IMR-90 (cell line): Measurements from ENCODE around the gene ARFGAP2. TPM values are rescaled to one million over a fixed set of nuclear protein-coding genes. Genes with fewer than 3 reads are reported as not detected.

Source experiments
- ATAC-seq: fragments of 200-7000 bp; cut with Tn5 transposase; 2 replicates; pipeline ENCODE4 v1.9.1; 2020; ENCODE audit warnings: low read depth, mild to moderate bottlenecking, moderate library complexity
- BruUV-seq: library from RNA; stranded (reverse); fragments of 400-500 nt; replicated peaks from 2 replicates; lab custom pipeline; 2021; lab: Mats Ljungman, UMichigan
- CTCF ChIA-PET: fragments of 300-600 bp; formaldehyde crosslinking; extraction: SDS; loops from one replicate; lab custom pipeline; 2021; ENCODE audit warnings: antibody characterized with exemption; lab: Yijun Ruan, JAX
- POLR2A ChIA-PET: fragments of 300-600 bp; sonication (Branson Sonifier 250); formaldehyde crosslinking; loops from one replicate; lab custom pipeline; 2022; ENCODE audit warnings: antibody characterized with exemption; ENCODE audit not compliant: unreplicated experiment; lab: Charles Lee
- DNase-seq: peaks from one replicate; pipeline ENCODE4 v3.0.0; 2013
- H2AFZ ChIP-seq: replicated peaks from 2 replicates; pipeline ENCODE3; 2013; ENCODE audit warnings: low read length, mild to moderate bottlenecking; ENCODE audit not compliant: poor library complexity
- H2AK5ac ChIP-seq: 2 replicates; pipeline ENCODE4 v1.6.1; 2013; ENCODE audit warnings: low read depth, low read length, inconsistent platforms
- H2AK9ac ChIP-seq: replicated peaks from 2 replicates; pipeline ENCODE3; 2013; ENCODE audit warnings: mild to moderate bottlenecking, low read depth, low read length, moderate library complexity; ENCODE audit not compliant: poor library complexity
- H2BK120ac ChIP-seq: 2 replicates; pipeline ENCODE4 v1.6.1; 2013; ENCODE audit warnings: low read depth, low read length, inconsistent platforms
- H2BK15ac ChIP-seq: 3 replicates; pipeline ENCODE4 v1.6.1; 2013; ENCODE audit warnings: low read depth, low read length, inconsistent platforms
- H2BK20ac ChIP-seq: 2 replicates; pipeline ENCODE4 v1.6.1; 2013; ENCODE audit warnings: low read depth, mild to moderate bottlenecking, inconsistent platforms, low read length, moderate library complexity
- H2BK5ac ChIP-seq: 2 replicates; pipeline ENCODE4 v1.6.1; 2013; ENCODE audit warnings: mild to moderate bottlenecking, low read depth, low read length, inconsistent platforms; ENCODE audit not compliant: poor library complexity, severe bottlenecking
- H3K14ac ChIP-seq: replicated peaks from 2 replicates; pipeline ENCODE4 v1.6.1; 2013; ENCODE audit warnings: low read depth, low read length, inconsistent platforms
- H3K18ac ChIP-seq: 2 replicates; pipeline ENCODE4 v1.6.1; 2013; ENCODE audit warnings: low read depth, low read length, control low read depth
- H3K23ac ChIP-seq: 2 replicates; pipeline ENCODE4 v1.6.1; 2013; ENCODE audit warnings: low read depth, low read length, inconsistent platforms
- H3K27ac ChIP-seq: 2 replicates; pipeline ENCODE4 v1.5.1; 2013; ENCODE audit warnings: mild to moderate bottlenecking, control low read depth, low read length; ENCODE audit not compliant: insufficient read depth
- H3K27me3 ChIP-seq: 2 replicates; pipeline ENCODE4 v1.6.1; 2013; ENCODE audit warnings: low read length; ENCODE audit not compliant: control insufficient read depth, insufficient read depth
- H3K36me3 ChIP-seq: 2 replicates; pipeline ENCODE4 v1.6.1; 2013; ENCODE audit warnings: low read length, mixed read lengths; ENCODE audit not compliant: control insufficient read depth, insufficient read depth
- H3K4ac ChIP-seq: 2 replicates; pipeline ENCODE4 v1.6.1; 2013; ENCODE audit warnings: low read depth, low read length, inconsistent platforms
- H3K4me1 ChIP-seq: 2 replicates; pipeline ENCODE4 v1.6.1; 2013; ENCODE audit warnings: low read length, mixed read lengths; ENCODE audit not compliant: control insufficient read depth, insufficient read depth
- H3K4me2 ChIP-seq: 2 replicates; pipeline ENCODE4 v1.6.1; 2013; ENCODE audit warnings: low read depth, mild to moderate bottlenecking, control low read depth, low read length, moderate library complexity
- H3K4me3 ChIP-seq: 2 replicates; pipeline ENCODE4 v1.5.1; 2013; ENCODE audit warnings: low read depth, mild to moderate bottlenecking, control low read depth, low read length, moderate library complexity; ENCODE audit not compliant: insufficient read depth
- H3K56ac ChIP-seq: 2 replicates; pipeline ENCODE4 v1.6.1; 2013; ENCODE audit warnings: low read length, inconsistent platforms; ENCODE audit not compliant: insufficient read depth; ENCODE audit errors: extremely low read depth
- H3K79me1 ChIP-seq, 2 experiments: 2 replicates each; pipeline ENCODE4 v1.6.1; 2013; ENCODE audit warnings: low read length in 2 of 2, inconsistent platforms in 1 of 2, low read depth in 1 of 2
- H3K9ac ChIP-seq: 2 replicates; pipeline ENCODE4 v1.6.1; 2013; ENCODE audit warnings: low read depth, low read length, control low read depth
- H3K9me1 ChIP-seq: 2 replicates; pipeline ENCODE4 v1.6.1; 2013; ENCODE audit warnings: low read length, inconsistent platforms; ENCODE audit not compliant: insufficient read depth
- H3K9me3 ChIP-seq: 2 replicates; pipeline ENCODE4 v1.6.1; 2013; ENCODE audit warnings: low read length; ENCODE audit not compliant: control insufficient read depth, insufficient read depth
- H4K20me1 ChIP-seq: 2 replicates; pipeline ENCODE4 v1.6.1; 2013; ENCODE audit warnings: low read length, inconsistent platforms; ENCODE audit not compliant: insufficient read depth
- H4K5ac ChIP-seq: 2 replicates; pipeline ENCODE4 v1.6.1; 2013; ENCODE audit warnings: mild to moderate bottlenecking, low read depth, low read length, control low read depth
- H4K8ac ChIP-seq, 2 experiments: 2 replicates each; pipeline ENCODE4 v1.6.1; 2013; ENCODE audit warnings: low read depth in 2 of 2, low read length in 2 of 2, control low read depth in 1 of 2, inconsistent platforms in 1 of 2
- H4K91ac ChIP-seq: 2 replicates; pipeline ENCODE4 v1.6.1; 2013; ENCODE audit warnings: low read depth, low read length, inconsistent platforms; ENCODE audit not compliant: insufficient read depth
- BHLHE40 ChIP-seq: fragments of 150-350 bp; IDR thresholded peaks from 2 replicates; pipeline ENCODE4 v1.6.1; 2016; ENCODE audit warnings: mild to moderate bottlenecking, low read depth, low read length
- CEBPB ChIP-seq: IDR thresholded peaks from 2 replicates; pipeline ENCODE4 v1.6.1; 2012; ENCODE audit warnings: low read depth, low read length, improper control_type of control experiment
- CHD1 ChIP-seq: IDR thresholded peaks from 2 replicates; pipeline ENCODE4 v1.6.1; 2012; ENCODE audit warnings: low read depth, low read length, improper control_type of control experiment
- MAZ ChIP-seq: IDR thresholded peaks from 2 replicates; pipeline ENCODE4 v1.6.1; 2012; ENCODE audit warnings: low read depth, mild to moderate bottlenecking, low read length, improper control_type of control experiment, moderate library complexity, borderline replicate concordance
- MXI1 ChIP-seq: IDR thresholded peaks from 2 replicates; pipeline ENCODE4 v1.6.1; 2012; ENCODE audit warnings: low read depth, mild to moderate bottlenecking, low read length, moderate library complexity, borderline replicate concordance
- RCOR1 ChIP-seq: IDR thresholded peaks from 2 replicates; pipeline ENCODE4 v1.6.1; 2012; ENCODE audit warnings: mild to moderate bottlenecking, low read length, improper control_type of control experiment; ENCODE audit not compliant: insufficient replicate concordance
- RFX5 ChIP-seq: IDR thresholded peaks from 2 replicates; pipeline ENCODE4 v1.8.0; 2012; ENCODE audit warnings: low read depth, mild to moderate bottlenecking, low read length, moderate library complexity
- SMC3 ChIP-seq: fragments of 150-350 bp; IDR thresholded peaks from 2 replicates; pipeline ENCODE4 v1.6.1; 2016; ENCODE audit warnings: low read depth, mild to moderate bottlenecking, antibody characterized with exemption, low read length, moderate library complexity
- WGBS, 2 experiments: methylation state at CpG; one replicate each; pipeline versions ENCODE4 v1.1.5 to v1.1.7; 2013; ENCODE audit warnings: missing lambda C conversion rate in 2 of 2; ENCODE audit not compliant: insufficient read length in 1 of 2; ENCODE audit errors: extremely low coverage in 2 of 2; 5-methylcytosine and 5-hydroxymethylcytosine counted together
- dilution Hi-C: fragments of 300-500 bp; cut with HindIII; formaldehyde crosslinking; loops from one replicate; pipeline ENCODE4 v1.14.3; 2018; ENCODE audit warnings: low sequenced_read_pairs; ENCODE audit not compliant: unreplicated experiment
- in situ Hi-C: fragments of 300-500 bp; cut with MboI; formaldehyde crosslinking; loops from 3 replicates; pipeline ENCODE4 v1.14.3; 2019; ENCODE audit warnings: low sequenced_read_pairs, inconsistent platforms, mixed read lengths
- intact Hi-C: fragments of 100-400 bp; cut with micrococcal nuclease; formaldehyde crosslinking; loops from 2 replicates; pipeline ENCODE4 v1.10.0; 2022
- polyA plus RNA-seq, 3 experiments: library from polyadenylated mRNA; depleted of rRNA; stranded (reverse); fragments of >200 nt; gene quantifications; 2 replicates each; pipeline ENCODE4 v1.2.3, GENCODE V29; 2012; ENCODE audit warnings: low replicate concordance in 1 of 3
- total RNA-seq: library from RNA; depleted of rRNA; stranded (reverse); fragments of >200 nt; gene quantifications from 2 replicates; pipeline ENCODE4 v1.2.3, GENCODE V29; 2012
- TF ChIP-seq, protein P1 (sequence below): conservative IDR thresholded peaks from 2 replicates; pipeline ENCODE4 v1.5.1; 2012; ENCODE audit warnings: mild to moderate bottlenecking, low read depth, low read length, improper control_type of control experiment
- TF ChIP-seq, protein P2 (sequence below): fragments of 150-350 bp; IDR thresholded peaks from 2 replicates; pipeline ENCODE4 v1.6.1; 2017; ENCODE audit warnings: mild to moderate bottlenecking, antibody characterized with exemption, low read length, low read depth

The ARFGAP2 gene
- total and polyA plus RNA-seq, 2 of the 4 experiments (the other 2 are of a cell fraction), result 54.7 to 87.8 TPM

GRCh38 chr11:47189100-47189834 is 12.6 kb upstream of the ARFGAP2 start:
- DNase-seq (peak; percentile 86), ATAC-seq (peak; percentile 10)
- H3K4me3 ChIP-seq, result no peak overlapping the region
- 56% methylated on average over 7 of the region's 11 CpGs; no CpG with 5 or more reads in 1 of the 2 experiments for WGBS, 2 experiments
- H4K8ac ChIP-seq, result peak overlapping the region in 1 of 2 experiments; percentile 37; a peak in 1 of 4 replicates
- peak overlapping the region; percentile 16; the same call in 1 of the 2 replicates for H3K4me2 ChIP-seq
- H3K23ac ChIP-seq, result no peak overlapping the region
- intact Hi-C loops, result no loop called here
- H3K27me3 ChIP-seq, result no peaks in the 10 kb centered on the region
- H4K5ac ChIP-seq, result no peak overlapping the region
- no peak overlapping the region for H2AK9ac ChIP-seq
- peaks cover 4 to 15% of the 10 kb centered on the region in 2 experiments; a peak in 1 of 4 replicates for H3K79me1 ChIP-seq
- H2BK5ac ChIP-seq, result no peak overlapping the region
- H3K36me3 ChIP-seq, result no peaks in the 10 kb centered on the region
- no peak overlapping the region for H3K56ac ChIP-seq
- BruUV-seq, result no TSS peak
- peak overlapping the region; percentile 23; the same call in 1 of the 2 replicates for H2AK5ac ChIP-seq
- no peak overlapping the region for H2BK15ac ChIP-seq
- H4K20me1 ChIP-seq, result no peaks in the 10 kb centered on the region; the same call in 1 of the 2 replicates
- ChIA-PET CTCF (interaction anchor here (0.6 kb wide), 2 partner anchors 26 to 497 kb away, joined by 4 to 6 read pairs; partner anchors contain the start of gene DDB2), POLR2A (no interaction called here)
- H3K18ac ChIP-seq, result no peak overlapping the region
- no peak overlapping the region for H3K27ac ChIP-seq
- H2BK20ac ChIP-seq, result no peak overlapping the region; the same call in 1 of the 2 replicates
- no peak overlapping the region for H3K9ac ChIP-seq
- in situ Hi-C loops, result no loop called here
- no peak overlapping the region for H2BK120ac ChIP-seq
- no peak overlapping the region for H4K91ac ChIP-seq
- TF ChIP-seq BHLHE40, result peak; percentile 48; the same call in 1 of the 2 replicates
- TF ChIP-seq MAZ, result 0 out of 2 replicates have a peak, but pooled peaks have one; percentile 17
- TF ChIP-seq, protein P1, sequence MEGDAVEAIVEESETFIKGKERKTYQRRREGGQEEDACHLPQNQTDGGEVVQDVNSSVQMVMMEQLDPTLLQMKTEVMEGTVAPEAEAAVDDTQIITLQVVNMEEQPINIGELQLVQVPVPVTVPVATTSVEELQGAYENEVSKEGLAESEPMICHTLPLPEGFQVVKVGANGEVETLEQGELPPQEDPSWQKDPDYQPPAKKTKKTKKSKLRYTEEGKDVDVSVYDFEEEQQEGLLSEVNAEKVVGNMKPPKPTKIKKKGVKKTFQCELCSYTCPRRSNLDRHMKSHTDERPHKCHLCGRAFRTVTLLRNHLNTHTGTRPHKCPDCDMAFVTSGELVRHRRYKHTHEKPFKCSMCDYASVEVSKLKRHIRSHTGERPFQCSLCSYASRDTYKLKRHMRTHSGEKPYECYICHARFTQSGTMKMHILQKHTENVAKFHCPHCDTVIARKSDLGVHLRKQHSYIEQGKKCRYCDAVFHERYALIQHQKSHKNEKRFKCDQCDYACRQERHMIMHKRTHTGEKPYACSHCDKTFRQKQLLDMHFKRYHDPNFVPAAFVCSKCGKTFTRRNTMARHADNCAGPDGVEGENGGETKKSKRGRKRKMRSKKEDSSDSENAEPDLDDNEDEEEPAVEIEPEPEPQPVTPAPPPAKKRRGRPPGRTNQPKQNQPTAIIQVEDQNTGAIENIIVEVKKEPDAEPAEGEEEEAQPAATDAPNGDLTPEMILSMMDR, result no peak
- TF ChIP-seq RCOR1, result peak; percentile 73
- peak; percentile 77 for TF ChIP-seq CEBPB
- TF ChIP-seq, protein P2, sequence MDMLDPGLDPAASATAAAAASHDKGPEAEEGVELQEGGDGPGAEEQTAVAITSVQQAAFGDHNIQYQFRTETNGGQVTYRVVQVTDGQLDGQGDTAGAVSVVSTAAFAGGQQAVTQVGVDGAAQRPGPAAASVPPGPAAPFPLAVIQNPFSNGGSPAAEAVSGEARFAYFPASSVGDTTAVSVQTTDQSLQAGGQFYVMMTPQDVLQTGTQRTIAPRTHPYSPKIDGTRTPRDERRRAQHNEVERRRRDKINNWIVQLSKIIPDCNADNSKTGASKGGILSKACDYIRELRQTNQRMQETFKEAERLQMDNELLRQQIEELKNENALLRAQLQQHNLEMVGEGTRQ, result peak; percentile 75
- no peak for TF ChIP-seq MXI1
- TF ChIP-seq RFX5, result no peak
- no peak for TF ChIP-seq CHD1
- no peak for TF ChIP-seq SMC3
- dilution Hi-C loops, result no loop called here
- no peak overlapping the region for H3K14ac ChIP-seq
- H2AFZ ChIP-seq, result peak overlapping the region; percentile 50
- H3K4ac ChIP-seq, result peak overlapping the region; percentile 4; the same call in 1 of the 2 replicates
- peaks cover 18% of the 10 kb centered on the region for H3K4me1 ChIP-seq
- H3K9me1 ChIP-seq, result no peaks in the 10 kb centered on the region
- no peaks in the 10 kb centered on the region for H3K9me3 ChIP-seq
